NB4 (cell line): Measurements from ENCODE around the gene PSG1.
"Not testable (repeated sequence)": the region's sequence is repeated elsewhere in the genome, so short reads cannot be mapped to it uniquely, and the experiment has no call there.

Experiments used
- CTCF ChIP-seq: IDR thresholded peaks from one replicate; pipeline ENCODE4 v1.5.1; 2012; ENCODE audit warnings: low read depth, low read length
- POLR2A ChIP-seq: IDR thresholded peaks from 2 replicates; pipeline ENCODE4 v1.6.1; 2011; ENCODE audit warnings: mild to moderate bottlenecking; ENCODE audit not compliant: insufficient read length; ENCODE audit errors: extremely low read depth

DNA sequence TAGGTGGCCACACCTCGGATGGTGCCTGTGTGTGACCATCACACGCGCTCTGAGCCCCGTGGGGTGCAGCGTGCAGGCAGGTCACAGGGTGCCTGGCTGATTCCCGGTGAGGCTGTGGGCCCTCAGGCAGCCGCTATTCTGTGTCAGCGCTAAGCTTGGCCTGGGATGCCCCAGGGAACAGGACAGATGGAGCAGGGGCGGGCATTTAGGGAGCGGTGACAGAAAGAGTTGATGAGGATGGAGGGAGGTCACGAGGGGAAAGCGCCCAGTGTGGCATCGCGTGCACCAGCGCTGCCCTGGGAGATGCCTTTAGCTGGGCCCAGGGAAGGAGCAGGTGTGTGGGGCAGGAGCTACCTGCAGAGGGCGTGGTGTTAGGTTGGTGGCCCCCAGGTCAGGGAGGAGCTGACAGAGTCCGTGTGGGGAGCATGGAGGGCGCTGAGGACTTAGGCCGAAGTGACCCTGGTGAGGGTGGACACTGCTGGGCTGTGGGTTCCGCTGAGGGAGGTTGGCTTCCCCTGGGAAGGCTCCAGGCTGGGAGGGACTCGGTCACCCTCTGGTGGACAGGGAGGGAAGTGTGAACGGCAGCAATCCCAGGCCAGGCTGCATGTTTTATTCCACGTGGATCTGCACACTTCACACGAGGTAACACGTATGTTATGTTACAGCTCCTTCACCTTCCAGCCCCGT, 39.7 kb upstream of the PSG1 start:
- peak; percentile 41 for TF ChIP-seq CTCF
- TF ChIP-seq POLR2A: not testable (repeated sequence)
